ENCODE measurements around the gene ASXL2. TPM values are rescaled to one million over a fixed set of nuclear protein-coding genes. Genes with fewer than 3 reads are reported as not detected.
"Not testable (repeated sequence)": the region's sequence is repeated elsewhere in the genome, so short reads cannot be mapped to it uniquely, and the experiment has no call there.

The ASXL2 gene
- total RNA-seq, 5 donors from 2014 or later (not counting 1 experiment from before 2014, with no cell fraction given), result 36.3 to 53.2 (median 48.3) TPM

DNA sequence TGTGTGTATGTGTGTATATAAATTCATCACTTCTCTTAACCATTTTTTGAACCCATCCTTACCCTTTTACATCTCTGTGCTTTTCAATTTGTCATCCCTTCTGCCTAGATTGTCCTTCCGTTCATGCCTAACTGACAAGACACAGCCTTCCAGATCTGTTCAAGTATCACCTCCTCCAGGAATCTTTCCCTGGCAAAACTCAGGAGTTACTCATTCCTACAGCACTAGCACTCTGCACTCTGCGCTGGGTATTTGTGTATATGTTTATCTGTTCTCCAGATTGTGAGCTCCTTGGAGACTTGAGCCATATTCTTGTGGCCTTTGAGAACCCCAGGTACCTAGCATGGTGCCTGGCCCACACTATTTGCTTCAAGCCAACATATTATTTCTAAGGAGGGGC is 26.8 kb upstream of the ASXL2 start:
- 100% methylated on average over 1 of the region's 2 CpGs for WGBS (ENCODE audit: insufficient coverage)
- Histone ChIP-seq H3K27me3 (replicated peaks in 1 of 2; ENCODE audit: control insufficient read depth in 2 of 2, extremely low read depth in 1 of 2, insufficient read depth in 2 of 2, low read length in 1 of 2) (peaks cover 0 to 5% of the 10 kb centered on the region in 2 experiments), H3K4me1 (ENCODE audit: control insufficient read depth in 1 of 2, extremely low read depth in 1 of 2, insufficient read depth in 2 of 2, low read length in 2 of 2) (no peaks in the 10 kb centered on the region), H3K4me3 (ENCODE audit: control insufficient read depth in 1 of 2, extremely low read depth in 1 of 2, low read length in 1 of 2) (no peak overlapping the region), H3K36me3 (ENCODE audit: control insufficient read depth in 2 of 2, extremely low read depth in 1 of 2, insufficient read depth in 1 of 2, low read length in 1 of 2) (no peaks in the 10 kb centered on the region), H3K27ac (ENCODE audit: low read length) (no peak overlapping the region), H3K9me3 (no peaks in the 10 kb centered on the region)
- Mint-ChIP-seq H3K4me1 (no peaks in the 10 kb centered on the region), H3K27ac (no peak overlapping the region), H3K4me3 (no peak overlapping the region), H3K36me3 (no peaks in the 10 kb centered on the region), H3K27me3 (peaks cover 0 to 8% of the 10 kb centered on the region in 2 donors), H3K9me3 (no peaks in the 10 kb centered on the region)
- ChIA-PET CTCF (no interaction called here), POLR2A (no interaction called here)
- DNase-seq, result no peak
- ATAC-seq (replicated peaks in 1 of 4), result no peak

- Mint-ChIP-seq H3K27me3 (peaks cover 0 to 8% of the 10 kb centered on the region in 2 donors), H3K27ac (no peak overlapping the region), H3K4me1 (no peaks in the 10 kb centered on the region), H3K9me3 (no peaks in the 10 kb centered on the region), H3K4me3 (no peak overlapping the region), H3K36me3 (no peaks in the 10 kb centered on the region)
- Histone ChIP-seq H3K27ac (ENCODE audit: low read length) (no peak overlapping the region), H3K4me1 (ENCODE audit: control insufficient read depth in 1 of 2, extremely low read depth in 1 of 2, insufficient read depth in 2 of 2, low read length in 2 of 2) (no peaks in the 10 kb centered on the region), H3K36me3 (ENCODE audit: control insufficient read depth in 2 of 2, extremely low read depth in 1 of 2, insufficient read depth in 1 of 2, low read length in 1 of 2) (no peaks in the 10 kb centered on the region), H3K9me3 (no peaks in the 10 kb centered on the region), H3K4me3 (ENCODE audit: control insufficient read depth in 1 of 2, extremely low read depth in 1 of 2, low read length in 1 of 2) (no peak overlapping the region), H3K27me3 (replicated peaks in 1 of 2; ENCODE audit: control insufficient read depth in 2 of 2, extremely low read depth in 1 of 2, insufficient read depth in 2 of 2, low read length in 1 of 2) (peaks cover 0 to 8% of the 10 kb centered on the region in 2 experiments)
- no peak for DNase-seq
- CTCF ChIA-PET, result interaction anchor here in 1 of 2 donors (0.7 to 1.3 kb wide), 2 partner anchors 47 to 377 kb away, joined by 3 to 6 read pairs; no protein-coding TSS in a partner anchor
- ATAC-seq (replicated peaks in 1 of 4), result no peak
- WGBS (ENCODE audit: insufficient coverage), result 98% methylated on average over 5 of the region's 5 CpGs
- POLR2A ChIA-PET, result interaction anchor here in 1 of 2 donors (0.5 kb wide), 1 partner anchor 432 kb away, joined by 3 read pairs; no protein-coding TSS in a partner anchor
Measured at GRCh38 chr2:25903216-25903776, 25.0 kb upstream of the ASXL2 start.

GRCh38 chr2:25899404-25899970 is 21.2 kb upstream of the ASXL2 start:
- Mint-ChIP-seq H3K27me3 (no peaks in the 10 kb centered on the region), H3K4me3 (no peak overlapping the region), H3K4me1 (no peaks in the 10 kb centered on the region), H3K9me3 (no peaks in the 10 kb centered on the region), H3K36me3 (no peaks in the 10 kb centered on the region), H3K27ac (no peak overlapping the region)
- Histone ChIP-seq H3K9me3 (no peaks in the 10 kb centered on the region), H3K27ac (ENCODE audit: low read length) (no peak overlapping the region), H3K4me1 (ENCODE audit: control insufficient read depth in 1 of 2, extremely low read depth in 1 of 2, insufficient read depth in 2 of 2, low read length in 2 of 2) (no peaks in the 10 kb centered on the region), H3K36me3 (ENCODE audit: control insufficient read depth in 2 of 2, extremely low read depth in 1 of 2, insufficient read depth in 1 of 2, low read length in 1 of 2) (no peaks in the 10 kb centered on the region), H3K4me3 (ENCODE audit: control insufficient read depth in 1 of 2, extremely low read depth in 1 of 2, low read length in 1 of 2) (no peak overlapping the region), H3K27me3 (replicated peaks in 1 of 2; ENCODE audit: control insufficient read depth in 2 of 2, extremely low read depth in 1 of 2, insufficient read depth in 2 of 2, low read length in 1 of 2) (peaks cover 0 to 3% of the 10 kb centered on the region in 2 experiments)
- ATAC-seq (replicated peaks in 1 of 4) (no peak), DNase-seq (no peak)
- CTCF ChIA-PET, result no interaction called here
- POLR2A ChIA-PET, result no interaction called here
- WGBS (ENCODE audit: insufficient coverage), result 84% methylated on average over 9 of the region's 11 CpGs

DNA sequence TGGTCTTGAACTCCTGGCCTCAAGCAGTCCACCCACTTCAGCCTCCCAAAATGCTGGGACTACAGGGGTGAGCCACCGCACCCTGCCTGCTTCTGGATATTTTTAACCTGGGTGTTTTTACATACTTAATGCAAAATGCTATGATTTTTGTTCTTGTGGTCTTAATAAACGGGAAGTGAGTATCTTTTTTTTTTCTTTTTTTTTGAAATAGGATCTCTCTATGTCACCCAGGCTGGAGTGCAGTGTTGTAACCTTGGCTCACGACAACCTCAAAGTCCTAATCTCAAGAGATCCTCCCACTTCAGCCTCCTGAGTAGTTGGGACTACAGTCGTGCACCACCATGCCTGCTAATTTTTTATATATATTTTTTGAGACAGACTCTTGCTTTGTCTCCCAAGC is 19.2 kb upstream of the ASXL2 start:
- no peak overlapping the region for H3K4me3 ChIP-seq (ENCODE audit: control insufficient read depth in 1 of 2, extremely low read depth in 1 of 2, low read length in 1 of 2)
- H3K36me3 Mint-ChIP-seq, result no peaks in the 10 kb centered on the region
- H3K4me1 ChIP-seq (ENCODE audit: control insufficient read depth in 1 of 2, extremely low read depth in 1 of 2, insufficient read depth in 2 of 2, low read length in 2 of 2), result no peaks in the 10 kb centered on the region
- no peaks in the 10 kb centered on the region for H3K27me3 Mint-ChIP-seq
- H3K27ac ChIP-seq (ENCODE audit: low read length), result no peak overlapping the region
- H3K4me3 Mint-ChIP-seq, result no peak overlapping the region
- no peaks in the 10 kb centered on the region for H3K9me3 Mint-ChIP-seq
- ATAC-seq (replicated peaks in 1 of 4), result no peak
- no CpG with 5 or more reads among the region's 4 CpGs for WGBS (ENCODE audit: insufficient coverage)
- H3K27me3 ChIP-seq (replicated peaks in 1 of 2; ENCODE audit: control insufficient read depth in 2 of 2, extremely low read depth in 1 of 2, insufficient read depth in 2 of 2, low read length in 1 of 2), result peaks cover 0 to 3% of the 10 kb centered on the region in 2 experiments
- H3K36me3 ChIP-seq (ENCODE audit: control insufficient read depth in 2 of 2, extremely low read depth in 1 of 2, insufficient read depth in 1 of 2, low read length in 1 of 2), result no peaks in the 10 kb centered on the region
- no peaks in the 10 kb centered on the region for H3K4me1 Mint-ChIP-seq
- POLR2A ChIA-PET, result no interaction called here
- no peak overlapping the region for H3K27ac Mint-ChIP-seq
- DNase-seq, result no peak
- CTCF ChIA-PET, result no interaction called here
- H3K9me3 ChIP-seq, result no peaks in the 10 kb centered on the region

DNA sequence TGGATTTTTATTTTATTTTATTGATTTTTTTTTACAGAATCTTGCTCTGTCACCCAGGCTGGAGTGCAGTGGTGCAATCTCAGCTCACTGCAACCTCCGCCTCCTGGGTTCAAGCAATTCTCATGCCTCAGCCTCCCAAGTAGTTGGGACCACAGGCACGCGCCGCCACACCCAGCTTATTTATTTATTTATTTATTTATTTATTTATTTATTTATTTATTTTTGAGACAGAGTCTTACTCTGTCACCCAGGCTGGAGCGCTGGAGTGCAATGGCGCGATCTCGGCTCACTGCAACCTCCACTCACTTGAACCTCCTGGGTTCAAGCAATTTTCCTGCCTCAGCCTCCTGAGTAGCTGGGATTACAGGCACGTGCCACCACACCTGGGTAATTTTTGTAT is 18.0 kb upstream of the ASXL2 start:
- H3K27me3 ChIP-seq (replicated peaks in 1 of 2; ENCODE audit: control insufficient read depth in 2 of 2, extremely low read depth in 1 of 2, insufficient read depth in 2 of 2, low read length in 1 of 2); H3K9me3 ChIP-seq; ATAC-seq (replicated peaks in 1 of 4); H3K4me1 Mint-ChIP-seq; H3K4me3 Mint-ChIP-seq; H3K27me3 Mint-ChIP-seq; H3K27ac ChIP-seq (ENCODE audit: low read length); H3K36me3 ChIP-seq (ENCODE audit: control insufficient read depth in 2 of 2, extremely low read depth in 1 of 2, insufficient read depth in 1 of 2, low read length in 1 of 2); CTCF ChIA-PET; H3K9me3 Mint-ChIP-seq; POLR2A ChIA-PET; H3K27ac Mint-ChIP-seq; DNase-seq; H3K4me3 ChIP-seq (ENCODE audit: control insufficient read depth in 1 of 2, extremely low read depth in 1 of 2, low read length in 1 of 2); H3K4me1 ChIP-seq (ENCODE audit: control insufficient read depth in 1 of 2, extremely low read depth in 1 of 2, insufficient read depth in 2 of 2, low read length in 2 of 2); H3K36me3 Mint-ChIP-seq: not testable (repeated sequence)
- WGBS (ENCODE audit: insufficient coverage), result 100% methylated on average over 4 of the region's 9 CpGs

DNA sequence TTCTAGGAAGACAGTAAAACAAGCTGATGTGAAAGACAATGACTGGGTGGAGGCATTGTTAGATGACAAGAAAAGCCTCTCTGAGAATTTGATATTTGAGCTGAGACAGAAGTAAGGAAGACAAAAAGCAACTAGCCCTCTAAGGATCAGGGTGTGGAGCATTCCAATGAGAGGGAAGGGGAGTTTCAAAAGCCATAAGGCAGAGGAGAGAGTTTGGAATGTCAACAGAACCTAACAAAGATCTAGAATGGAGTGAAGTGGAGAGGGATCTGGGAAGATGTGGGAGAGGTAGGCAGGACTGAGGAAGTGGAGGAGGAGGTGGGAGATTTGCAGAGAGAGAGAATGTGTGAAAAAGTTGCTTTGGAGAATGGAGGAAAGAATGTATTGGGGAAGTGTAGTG is 17.3 kb upstream of the ASXL2 start:
- Histone ChIP-seq H3K36me3 (ENCODE audit: control insufficient read depth in 2 of 2, extremely low read depth in 1 of 2, insufficient read depth in 1 of 2, low read length in 1 of 2) (no peaks in the 10 kb centered on the region), H3K9me3 (no peaks in the 10 kb centered on the region), H3K27me3 (replicated peaks in 1 of 2; ENCODE audit: control insufficient read depth in 2 of 2, extremely low read depth in 1 of 2, insufficient read depth in 2 of 2, low read length in 1 of 2) (peaks cover 0 to 5% of the 10 kb centered on the region in 2 experiments), H3K4me1 (ENCODE audit: control insufficient read depth in 1 of 2, extremely low read depth in 1 of 2, insufficient read depth in 2 of 2, low read length in 2 of 2) (no peaks in the 10 kb centered on the region), H3K4me3 (ENCODE audit: control insufficient read depth in 1 of 2, extremely low read depth in 1 of 2, low read length in 1 of 2) (no peak overlapping the region), H3K27ac (ENCODE audit: low read length) (no peak overlapping the region)
- ChIA-PET POLR2A (no interaction called here), CTCF (interaction anchor here in 1 of 2 donors (0.6 kb wide), 1 partner anchor 48 kb away, joined by 5 read pairs; no protein-coding TSS in a partner anchor)
- DNase-seq, result no peak
- Mint-ChIP-seq H3K9me3 (no peaks in the 10 kb centered on the region), H3K36me3 (no peaks in the 10 kb centered on the region), H3K4me1 (no peaks in the 10 kb centered on the region), H3K4me3 (no peak overlapping the region), H3K27me3 (no peaks in the 10 kb centered on the region), H3K27ac (no peak overlapping the region)
- ATAC-seq (replicated peaks in 1 of 4), result no peak
